SK-N-SH treated with all-trans-retinoic acid at 6 μM for 48 hours (cell line): ENCODE measurements around the gene SLC35E1.
"Not testable (repeated sequence)": the region's sequence is repeated elsewhere in the genome, so short reads cannot be mapped to it uniquely, and the experiment has no call there.

Source experiments
- ATAC-seq: fragments of 200-7000 bp; cut with Tn5 transposase; 3 replicates; pipeline ENCODE4 v1.9.1; 2020; ENCODE audit warnings: mild to moderate bottlenecking, moderate library complexity
- ARNTL ChIP-seq: fragments of 450-650 bp; formaldehyde crosslinking; IDR thresholded peaks from 2 replicates; pipeline ENCODE4 v1.5.0; 2020; ENCODE audit warnings: low read depth, mild to moderate bottlenecking, moderate library complexity, borderline replicate concordance
- BACH2 ChIP-seq: fragments of 250-450 bp; sonication (Bioruptor Pico); IDR thresholded peaks from 2 replicates; pipeline ENCODE4 v1.9.0; 2021; ENCODE audit warnings: mild to moderate bottlenecking, borderline replicate concordance
- CREB5 ChIP-seq: fragments of 250-450 bp; sonication (Bioruptor Pico); IDR thresholded peaks from 2 replicates; pipeline ENCODE4 v1.5.1; 2020; ENCODE audit warnings: low read depth, mild to moderate bottlenecking, moderate library complexity
- CSDC2 ChIP-seq: fragments of 250-450 bp; sonication (Bioruptor Pico); IDR thresholded peaks from 2 replicates; pipeline ENCODE4 v1.5.0; 2020; ENCODE audit warnings: mild to moderate bottlenecking, moderate library complexity
- CSRNP3 ChIP-seq: fragments of 250-450 bp; sonication (Bioruptor Pico); IDR thresholded peaks from 2 replicates; pipeline ENCODE4 v1.5.1; 2021; ENCODE audit warnings: mild to moderate bottlenecking, moderate library complexity
- GLIS3 ChIP-seq: fragments of 250-450 bp; sonication (Bioruptor Pico); IDR thresholded peaks from 2 replicates; pipeline ENCODE4 v1.5.0; 2020; ENCODE audit warnings: mild to moderate bottlenecking, moderate library complexity
- ISL1 ChIP-seq: fragments of 250-450 bp; sonication (Bioruptor Pico); IDR thresholded peaks from 2 replicates; pipeline ENCODE4 v2.1.2; 2022; ENCODE audit warnings: mild to moderate bottlenecking, moderate library complexity
- PATZ1 ChIP-seq: fragments of 250-450 bp; sonication (Bioruptor Pico); IDR thresholded peaks from 2 replicates; pipeline ENCODE4 v1.8.0; 2020; ENCODE audit warnings: mild to moderate bottlenecking, moderate library complexity, borderline replicate concordance
- RARB ChIP-seq: fragments of 250-450 bp; sonication (Bioruptor Pico); IDR thresholded peaks from 2 replicates; pipeline ENCODE4 v1.8.0; 2021; ENCODE audit warnings: mild to moderate bottlenecking, moderate library complexity
- SNAI2 ChIP-seq: fragments of 250-450 bp; sonication (Bioruptor Pico); IDR thresholded peaks from 2 replicates; pipeline ENCODE4 v1.5.0; 2020; ENCODE audit warnings: mild to moderate bottlenecking, moderate library complexity
- TCF4 ChIP-seq: fragments of 250-450 bp; sonication (Bioruptor Pico); IDR thresholded peaks from 2 replicates; pipeline ENCODE4 v1.8.0; 2021; ENCODE audit warnings: mild to moderate bottlenecking, moderate library complexity, borderline replicate concordance
- TSHZ2 ChIP-seq: fragments of 250-450 bp; sonication (Bioruptor Pico); IDR thresholded peaks from 2 replicates; pipeline ENCODE4 v1.5.0; 2020; ENCODE audit warnings: mild to moderate bottlenecking, moderate library complexity
- ZFP3 ChIP-seq: fragments of 250-450 bp; sonication (Bioruptor Pico); IDR thresholded peaks from 2 replicates; pipeline ENCODE4 v1.5.0; 2020; ENCODE audit warnings: mild to moderate bottlenecking, moderate library complexity
- ZNF565 ChIP-seq: fragments of 450-650 bp; formaldehyde crosslinking; conservative IDR thresholded peaks from 2 replicates; pipeline ENCODE4 v1.5.0; 2020; ENCODE audit warnings: low read depth, mild to moderate bottlenecking, moderate library complexity
- ZNF8 ChIP-seq: fragments of 450-650 bp; formaldehyde crosslinking; IDR thresholded peaks from 2 replicates; pipeline ENCODE4 v1.5.0; 2020; ENCODE audit warnings: mild to moderate bottlenecking, moderate library complexity

The SLC35E1 gene

GRCh38 chr19:16516923-16517610 lies 55.1 kb downstream of the SLC35E1 start:
- peak; percentile 4; the same call in 1 of the 3 replicates for ATAC-seq
- TF ChIP-seq GLIS3 (CRISPR knock-in tag) = no peak
- TF ChIP-seq TCF4 (CRISPR knock-in tag) = no peak
- no peak for TF ChIP-seq ZFP3

GRCh38 chr19:16516381-16516780 lies 55.8 kb downstream of the SLC35E1 start:
- TF ChIP-seq ISL1 (no peak), CREB5 (no peak), ZNF8 (CRISPR knock-in tag) (no peak)
- no peak; the same call in 2 of the 3 replicates for ATAC-seq

- no peak for ATAC-seq
- no peak for TF ChIP-seq PATZ1 (CRISPR knock-in tag)
- TF ChIP-seq CSDC2 (CRISPR knock-in tag) = no peak
- no peak for TF ChIP-seq RARB (CRISPR knock-in tag)
- TF ChIP-seq TSHZ2 = no peak
- TF ChIP-seq ARNTL (CRISPR knock-in tag) = no peak
- TF ChIP-seq ZNF565 (CRISPR knock-in tag) = no peak
- no peak for TF ChIP-seq CSRNP3 (CRISPR knock-in tag)
- no peak for TF ChIP-seq BACH2 (CRISPR knock-in tag)
- TF ChIP-seq ZFP3 = no peak
- TF ChIP-seq CREB5 = no peak
- TF ChIP-seq SNAI2 = no peak
- TF ChIP-seq ISL1 = no peak
Measured at GRCh38 chr19:16514383-16515019, 57.7 kb downstream of the SLC35E1 start.

GRCh38 chr19:16512611-16513010 lies 59.6 kb downstream of the SLC35E1 start:
- ATAC-seq = not testable (repeated sequence)
